HEK293T (cell line): ENCODE measurements around the gene PPP1R14B.

Experiments
- BHLHE40 ChIP-seq: fragments of 450-650 bp; IDR thresholded peaks from 2 replicates; pipeline ENCODE4 v1.6.1; 2016; ENCODE audit warnings: mild to moderate bottlenecking, moderate library complexity, borderline replicate concordance
- CTBP1 ChIP-seq: fragments of 450-650 bp; IDR thresholded peaks from 2 replicates; pipeline ENCODE4 v1.6.1; 2016; ENCODE audit warnings: borderline replicate concordance
- HDGF ChIP-seq: fragments of 450-650 bp; IDR thresholded peaks from 2 replicates; pipeline ENCODE4 v1.6.1; 2017; ENCODE audit warnings: antibody characterized with exemption, borderline replicate concordance
- NFRKB ChIP-seq: fragments of 450-650 bp; IDR thresholded peaks from 2 replicates; pipeline ENCODE4 v1.6.1; 2016; ENCODE audit warnings: mild to moderate bottlenecking, moderate library complexity
- SUZ12 ChIP-seq: fragments of 450-650 bp; IDR thresholded peaks from 2 replicates; pipeline ENCODE4 v1.6.1; 2016; ENCODE audit warnings: mild to moderate bottlenecking
- ZNF384 ChIP-seq: fragments of 450-650 bp; IDR thresholded peaks from 2 replicates; pipeline ENCODE4 v1.6.1; 2016

DNA sequence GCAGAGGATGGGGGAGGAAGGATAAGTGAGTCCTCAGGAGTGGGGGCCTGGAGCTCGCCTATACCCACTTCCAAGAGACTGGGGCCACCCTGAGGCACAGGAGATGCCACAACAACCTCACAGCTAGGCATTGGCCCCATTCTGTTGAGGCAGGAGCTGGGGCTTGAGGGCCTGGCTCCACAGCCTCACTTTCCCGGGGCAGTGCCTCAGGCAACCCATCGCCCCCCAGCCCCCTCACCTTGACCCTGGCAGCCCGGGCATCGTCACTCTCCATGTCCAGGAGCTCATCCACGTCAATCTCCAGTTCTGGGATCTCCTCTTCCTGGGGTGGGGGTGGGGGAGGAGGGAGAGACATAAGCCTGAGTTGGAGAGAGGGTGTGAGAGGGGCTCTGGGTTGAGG, 1.8 kb downstream of the PPP1R14B start:
- TF ChIP-seq CTBP1 (no peak), NFRKB (no peak), HDGF (no peak), BHLHE40 (no peak), SUZ12 (no peak), ZNF384 (no peak)
